ENCODE data around the gene FGD2. TPM values are rescaled to one million over a fixed set of nuclear protein-coding genes. Genes with fewer than 3 reads are reported as not detected.

Gene FGD2
- total and polyA plus RNA-seq, 10 of the 15 experiments (the other 5 are each of a cell fraction or from before 2014, with no cell fraction given): 5.2 to 88.1 (median 33.2) TPM

- H3K4me1 ChIP-seq (ENCODE audit: control insufficient read depth, insufficient read depth, low read length): peaks cover 7% of the 10 kb centered on the region; the same call in 1 of the 2 replicates
- no TSS peak for BruUV-seq (replicated peaks)
- H3K27ac ChIP-seq (ENCODE audit: control insufficient read depth, insufficient read depth): no peak overlapping the region
- WGBS (ENCODE audit: insufficient coverage, insufficient replicate concordance, low lambda C conversion rate, missing lambda C conversion rate): 82% methylated on average over 2 of the region's 2 CpGs
- SMC1A ChIA-PET (ENCODE audit: uncharacterized antibody, unreplicated experiment): interaction anchor here (0.5 to 5.1 kb wide), 24 partner anchors 12 to 252 kb away, joined by 3 to 66 read pairs (median 8); partner anchors contain the start of genes C6orf89, FGD2, MTCH1 and PIM1
- intact Hi-C loops (cut with micrococcal nuclease; ENCODE audit: unreplicated experiment) (no loop called here), in situ Hi-C loops (cut with MboI) (no loop called here)
- DNase-seq (ENCODE audit: low read depth, low spot score): no peak
- no peaks in the 10 kb centered on the region for H3K27me3 ChIP-seq (replicated peaks in 1 of 2; ENCODE audit: control insufficient read depth in 2 of 2, insufficient read depth in 2 of 2, low read length in 1 of 2)
- H3K4me3 ChIP-seq: no peak overlapping the region
- H2AFZ ChIP-seq (ENCODE audit: control insufficient read depth, low read depth, low read length): no peak overlapping the region
- POLR2A ChIA-PET: no interaction called here
- no peak for ATAC-seq
- CTCF ChIA-PET: interaction anchor here (1.0 to 7.5 kb wide), 31 partner anchors 11 to 295 kb away, joined by 3 to 135 read pairs (median 13); partner anchors contain the start of genes C6orf89, FGD2, PI16 and PIM1
- peaks cover 3% of the 10 kb centered on the region; the same call in 1 of the 2 replicates for H4K20me1 ChIP-seq (ENCODE audit: control insufficient read depth, insufficient read depth)
- RAD21 ChIA-PET (ENCODE audit: unreplicated experiment): interaction anchor here (0.7 to 5.3 kb wide), 8 partner anchors 12 to 253 kb away, joined by 3 to 78 read pairs (median 36); partner anchors contain the start of genes FGD2 and PIM1
- H3K9ac ChIP-seq (ENCODE audit: control insufficient read depth, insufficient read depth, low read length): no peak overlapping the region
- H3K4me2 ChIP-seq (ENCODE audit: control insufficient read depth, insufficient read depth): no peak overlapping the region
- peaks cover 16 to 24% of the 10 kb centered on the region in 2 experiments for H3K36me3 ChIP-seq (ENCODE audit: control insufficient read depth in 2 of 2, insufficient read depth in 2 of 2, low read length in 1 of 2)
- no peak for FAIRE-seq
- no peaks in the 10 kb centered on the region for H3K79me2 ChIP-seq (ENCODE audit: control insufficient read depth, insufficient read depth, low read length)
- no peaks in the 10 kb centered on the region for H3K9me3 ChIP-seq (replicated peaks; ENCODE audit: control insufficient read depth, insufficient read depth, low read length)
- TF ChIP-seq SRF (IDR thresholded peaks at IDR 0.05; ENCODE audit: low read depth in 2 of 2, low read length in 2 of 2) (no peak), ZNF687 (IDR thresholded peaks at IDR 0.05) (no peak), BMI1 (IDR thresholded peaks at IDR 0.05; ENCODE audit: borderline replicate concordance) (no peak), EZH2 (IDR thresholded peaks at IDR 0.05; ENCODE audit: borderline replicate concordance, control insufficient read depth, low read depth, low read length) (no peak), ZBTB11 (CRISPR knock-in tag; IDR thresholded peaks at IDR 0.05) (no peak), HDAC2 (IDR thresholded peaks at IDR 0.05) (no peak), ZNF274 (IDR thresholded peaks at IDR 0.05; ENCODE audit: insufficient read depth, insufficient read length) (no peak), EGR1 (IDR thresholded peaks at IDR 0.05; ENCODE audit: borderline replicate concordance in 1 of 2, low read depth in 2 of 2, low read length in 2 of 2) (no peak), NBN (IDR thresholded peaks at IDR 0.05) (no peak), FOS (IDR thresholded peaks at IDR 0.05; ENCODE audit: borderline replicate concordance, extremely low read depth, insufficient read length) (no peak), CREB1 (IDR thresholded peaks at IDR 0.05; ENCODE audit: low read depth) (no peak), BCL3 (IDR thresholded peaks at IDR 0.05; ENCODE audit: borderline replicate concordance, insufficient read depth, low read depth, low read length, poor library complexity, severe bottlenecking) (no peak), MAX (IDR thresholded peaks at IDR 0.05; ENCODE audit: low read depth, low read length) (no peak), IKZF1 (conservative IDR thresholded peaks at IDR 0.05) (no peak), SMAD5 (IDR thresholded peaks at IDR 0.05; ENCODE audit: low read depth) (no peak), SMC3 (IDR thresholded peaks at IDR 0.05; ENCODE audit: borderline replicate concordance, low read length) (no peak)
These were observed 13.6 kb downstream of the FGD2 start for GRCh38 chr6:37019065-37019450.
